ENCODE results near the gene CELF2.

- TF ChIP-seq CEBPB (IDR thresholded peaks at IDR 0.05; ENCODE audit: low read depth, low read length): no peak
- TF ChIP-seq CTCF (conservative IDR thresholded peaks at IDR 0.05; ENCODE audit: low read depth, low read length): no peak
- TF ChIP-seq POLR2A (IDR thresholded peaks at IDR 0.05; ENCODE audit: low read depth, low read length): no peak
These were observed 312.8 kb downstream of the CELF2 start for GRCh38 chr10:11330383-11331045.
